OCI-LY7 (cell line): ENCODE measurements around the gene SCUBE2. TPM values are rescaled to one million over a fixed set of nuclear protein-coding genes. Genes with fewer than 3 reads are reported as not detected.

Source experiments
- BruUV-seq: library from RNA; stranded (reverse); fragments of 400-500 nt; replicated peaks from 2 replicates; lab custom pipeline; 2021; lab: Mats Ljungman, UMichigan
- CTCF ChIA-PET: fragments of 300-600 bp; sonication (Branson Sonifier 250); formaldehyde crosslinking; loops from one replicate; lab custom pipeline; 2022; ENCODE audit warnings: antibody characterized with exemption; ENCODE audit not compliant: unreplicated experiment; lab: Charles Lee
- POLR2A ChIA-PET: fragments of 300-600 bp; sonication (Branson Sonifier 250); formaldehyde crosslinking; loops from one replicate; lab custom pipeline; 2022; ENCODE audit warnings: antibody characterized with exemption; lab: Charles Lee
- DNase-seq: peaks from one replicate; pipeline ENCODE4 v3.0.0-alpha.2; 2015; ENCODE audit warnings: low spot score
- H2AFZ ChIP-seq: fragments of 200-600 bp; sonication (generic), shearing (Covaris generic); 2 replicates; pipeline ENCODE4 v1.6.1; 2014; ENCODE audit warnings: mild to moderate bottlenecking, antibody characterized with exemption, low read length, moderate library complexity
- H3K27ac ChIP-seq: fragments of 200-600 bp; sonication (generic); 2 replicates; pipeline ENCODE4 v1.5.1; 2014; ENCODE audit warnings: mixed run types, low read depth, mild to moderate bottlenecking, moderate library complexity, low read length, inconsistent platforms; ENCODE audit not compliant: poor library complexity, severe bottlenecking
- H3K36me3 ChIP-seq: fragments of 200-600 bp; sonication (generic); 2 replicates; pipeline ENCODE4 v1.6.1; 2014; ENCODE audit warnings: mild to moderate bottlenecking, antibody characterized with exemption, low read length, moderate library complexity, mixed read lengths; ENCODE audit not compliant: insufficient read depth
- H3K4me1 ChIP-seq: fragments of 200-600 bp; sonication (generic); 2 replicates; pipeline ENCODE4 v1.5.1; 2014; ENCODE audit warnings: mild to moderate bottlenecking, low read length; ENCODE audit not compliant: insufficient read depth, poor library complexity, severe bottlenecking
- H3K4me2 ChIP-seq: fragments of 200-600 bp; sonication (generic); 2 replicates; pipeline ENCODE4 v1.6.1; 2014; ENCODE audit warnings: mild to moderate bottlenecking, low read length
- H3K4me3 ChIP-seq: fragments of 200-600 bp; sonication (generic); 2 replicates; pipeline ENCODE4 v1.5.1; 2014; ENCODE audit warnings: mild to moderate bottlenecking, low read depth, low read length; ENCODE audit not compliant: poor library complexity, severe bottlenecking
- H3K79me2 ChIP-seq: fragments of 200-600 bp; sonication (generic); 2 replicates; pipeline ENCODE4 v1.6.1; 2016; ENCODE audit warnings: low read depth, mild to moderate bottlenecking, low read length, moderate library complexity, mixed read lengths; ENCODE audit not compliant: insufficient read depth
- H3K9me2 ChIP-seq: fragments of 200-600 bp; sonication (generic); 2 replicates; pipeline ENCODE4 v1.6.1; 2016; ENCODE audit warnings: mild to moderate bottlenecking, low read length, mixed read lengths; ENCODE audit not compliant: insufficient read depth
- H3K9me3 ChIP-seq: fragments of 200-600 bp; sonication (generic); 2 replicates; pipeline ENCODE4 v1.6.1; 2014; ENCODE audit warnings: mild to moderate bottlenecking, mixed run types, low read length, mixed read lengths
- H4K20me1 ChIP-seq: fragments of 200-600 bp; sonication (generic); 2 replicates; pipeline ENCODE4 v1.6.1; 2014; ENCODE audit warnings: mild to moderate bottlenecking, antibody characterized with exemption, low read length, moderate library complexity, mixed read lengths; ENCODE audit not compliant: insufficient read depth
- CTCF ChIP-seq: fragments of 200-600 bp; sonication (generic); conservative IDR thresholded peaks from 2 replicates; pipeline ENCODE4 v1.5.1; 2014; ENCODE audit warnings: mild to moderate bottlenecking, antibody characterized with exemption, low read length, moderate library complexity, mixed read lengths
- EZH2phosphoT487 ChIP-seq: fragments of 200-600 bp; sonication (generic); IDR thresholded peaks from 2 replicates; pipeline ENCODE4 v1.6.1; 2018; ENCODE audit warnings: low read depth, borderline replicate concordance, mild to moderate bottlenecking, mixed run types, antibody characterized with exemption, low read length, moderate library complexity, mixed read lengths
- intact Hi-C: fragments of 100-400 bp; cut with micrococcal nuclease; formaldehyde crosslinking; loops from one replicate; pipeline ENCODE4 v1.10.0; 2022; ENCODE audit not compliant: unreplicated experiment
- total RNA-seq, 2 experiments: library from RNA; depleted of rRNA in 1 of 2; stranded (reverse); fragments of >200 nt in 1 of 2; shearing (Covaris generic) in 1 of 2; gene quantifications; 2 replicates each; pipeline ENCODE4 v1.2.3, GENCODE V29; 2014 to 2022

Gene SCUBE2
- total RNA-seq, 2 experiments from 2014 or later, result not detected

GRCh38 chr11:9049959-9050358 is 41.4 kb downstream of the SCUBE2 start:
- Histone ChIP-seq H3K4me2 (no peak overlapping the region), H3K4me3 (no peak overlapping the region), H3K27ac (no peak overlapping the region), H3K9me3 (no peaks in the 10 kb centered on the region), H3K4me1 (no peaks in the 10 kb centered on the region), H3K36me3 (no peaks in the 10 kb centered on the region), H4K20me1 (no peaks in the 10 kb centered on the region), H3K9me2 (no peaks in the 10 kb centered on the region), H2AFZ (no peak overlapping the region), H3K79me2 (no peaks in the 10 kb centered on the region)
- POLR2A ChIA-PET, result interaction anchor here (0.6 to 1.7 kb wide), 2 partner anchors 9 to 1329 kb away, joined by 3 to 4 read pairs; no protein-coding TSS in a partner anchor
- no peak for DNase-seq
- intact Hi-C loops, result no loop called here
- CTCF ChIA-PET, result no interaction called here
- no TSS peak for BruUV-seq
- TF ChIP-seq CTCF (no peak), EZH2phosphoT487 (no peak)

GRCh38 chr11:9047964-9048523 is 43.4 kb downstream of the SCUBE2 start:
- no peaks in the 10 kb centered on the region for H3K9me3 ChIP-seq
- H2AFZ ChIP-seq, result no peak overlapping the region
- H3K79me2 ChIP-seq, result no peaks in the 10 kb centered on the region
- H4K20me1 ChIP-seq, result no peaks in the 10 kb centered on the region
- ChIA-PET POLR2A (interaction anchor here (0.7 to 1.4 kb wide), 2 partner anchors 29 to 877 kb away, joined by 3 read pairs; no protein-coding TSS in a partner anchor), CTCF (interaction anchor here (1.2 kb wide), 1 partner anchor 45 kb away, joined by 3 read pairs; no protein-coding TSS in a partner anchor)
- H3K9me2 ChIP-seq, result no peaks in the 10 kb centered on the region
- H3K4me3 ChIP-seq, result no peak overlapping the region
- H3K4me1 ChIP-seq, result no peaks in the 10 kb centered on the region
- intact Hi-C loops, result no loop called here
- no peak overlapping the region for H3K4me2 ChIP-seq
- BruUV-seq, result no TSS peak
- H3K36me3 ChIP-seq, result no peaks in the 10 kb centered on the region
- no peak for DNase-seq
- TF ChIP-seq EZH2phosphoT487 (no peak), CTCF (no peak)
- H3K27ac ChIP-seq, result no peak overlapping the region

- BruUV-seq, result no TSS peak
- Histone ChIP-seq H4K20me1 (no peaks in the 10 kb centered on the region), H3K9me2 (no peaks in the 10 kb centered on the region), H3K79me2 (no peaks in the 10 kb centered on the region), H3K27ac (no peak overlapping the region), H2AFZ (no peak overlapping the region), H3K4me2 (no peak overlapping the region), H3K4me1 (no peaks in the 10 kb centered on the region), H3K9me3 (no peaks in the 10 kb centered on the region), H3K36me3 (no peaks in the 10 kb centered on the region), H3K4me3 (no peak overlapping the region)
- intact Hi-C loops, result no loop called here
- CTCF ChIA-PET, result no interaction called here
- TF ChIP-seq CTCF (no peak), EZH2phosphoT487 (no peak)
- POLR2A ChIA-PET, result no interaction called here
- no peak for DNase-seq
Measured at GRCh38 chr11:9046481-9046880, 44.9 kb downstream of the SCUBE2 start.
